ENCODE data around the gene TRPM6. TPM values are rescaled to one million over a fixed set of nuclear protein-coding genes. Genes with fewer than 3 reads are reported as not detected.

TRPM6 gene
- total RNA-seq, 4 donors from 2014 or later = 0.76 to 2.9 (median 2.3) TPM; not detected in 1

- Histone ChIP-seq H3K4me1 (no peaks in the 10 kb centered on the region), H3K27me3 (no peaks in the 10 kb centered on the region), H3K9me3 (no peaks in the 10 kb centered on the region), H3K36me3 (no peaks in the 10 kb centered on the region), H3K4me3 (no peak overlapping the region), H3K27ac (no peak overlapping the region)
- no peak for DNase-seq
- TF ChIP-seq POLR2A (IDR thresholded peaks at IDR 0.05) = no peak
- TF ChIP-seq, protein P1, sequence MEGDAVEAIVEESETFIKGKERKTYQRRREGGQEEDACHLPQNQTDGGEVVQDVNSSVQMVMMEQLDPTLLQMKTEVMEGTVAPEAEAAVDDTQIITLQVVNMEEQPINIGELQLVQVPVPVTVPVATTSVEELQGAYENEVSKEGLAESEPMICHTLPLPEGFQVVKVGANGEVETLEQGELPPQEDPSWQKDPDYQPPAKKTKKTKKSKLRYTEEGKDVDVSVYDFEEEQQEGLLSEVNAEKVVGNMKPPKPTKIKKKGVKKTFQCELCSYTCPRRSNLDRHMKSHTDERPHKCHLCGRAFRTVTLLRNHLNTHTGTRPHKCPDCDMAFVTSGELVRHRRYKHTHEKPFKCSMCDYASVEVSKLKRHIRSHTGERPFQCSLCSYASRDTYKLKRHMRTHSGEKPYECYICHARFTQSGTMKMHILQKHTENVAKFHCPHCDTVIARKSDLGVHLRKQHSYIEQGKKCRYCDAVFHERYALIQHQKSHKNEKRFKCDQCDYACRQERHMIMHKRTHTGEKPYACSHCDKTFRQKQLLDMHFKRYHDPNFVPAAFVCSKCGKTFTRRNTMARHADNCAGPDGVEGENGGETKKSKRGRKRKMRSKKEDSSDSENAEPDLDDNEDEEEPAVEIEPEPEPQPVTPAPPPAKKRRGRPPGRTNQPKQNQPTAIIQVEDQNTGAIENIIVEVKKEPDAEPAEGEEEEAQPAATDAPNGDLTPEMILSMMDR (IDR thresholded peaks at IDR 0.05) = no peak
- intact Hi-C loops (cut with DNase I; ENCODE audit: low total_unique reads) = no loop called here
Measured at GRCh38 chr9:74724317-74724716, 163.4 kb downstream of the TRPM6 start.

DNA sequence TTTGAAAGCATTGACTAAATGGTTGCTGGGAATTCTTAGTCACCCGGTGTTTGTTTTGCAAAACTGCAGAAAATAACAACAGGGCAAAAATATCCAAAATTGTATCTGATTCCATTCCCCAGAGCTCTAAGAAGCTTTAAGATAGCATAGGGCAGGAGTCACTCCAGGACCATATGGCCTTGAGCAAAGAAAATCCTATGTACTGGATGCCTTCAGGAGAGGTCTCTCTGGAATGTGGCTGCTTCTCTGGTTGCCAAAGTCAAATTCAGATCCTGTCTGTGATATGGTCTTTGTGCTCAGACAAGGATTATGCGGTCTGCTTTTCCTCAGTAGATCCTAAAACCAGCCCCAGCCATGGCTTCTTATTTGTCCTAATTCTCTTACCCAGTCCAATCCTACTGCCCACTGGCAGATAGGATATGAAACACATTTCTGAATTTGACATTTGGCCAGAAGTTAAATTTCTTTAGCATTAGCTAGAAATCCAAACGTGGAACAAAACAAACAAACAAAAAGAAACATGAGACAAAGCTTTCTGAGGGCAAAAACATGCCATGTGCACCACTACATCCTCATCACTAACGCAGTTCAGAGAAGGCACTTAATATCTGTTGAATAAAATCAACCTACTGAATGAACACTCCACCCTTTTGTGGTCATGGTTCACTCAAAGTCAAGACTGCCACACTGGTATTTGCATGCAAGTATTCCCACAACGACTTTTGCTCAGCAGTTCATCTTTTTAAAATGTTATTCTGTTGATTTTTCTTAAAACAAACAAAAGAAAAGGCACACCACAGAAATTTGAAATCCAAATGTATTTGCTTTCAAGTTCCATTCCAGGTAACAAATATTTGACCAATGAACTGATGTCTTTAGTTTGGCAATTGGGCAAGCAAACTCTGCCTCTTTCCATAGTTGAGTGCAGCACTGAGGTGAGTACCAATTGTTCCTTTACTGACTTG is 165.7 kb downstream of the TRPM6 start:
- no peak for TF ChIP-seq POLR2A (IDR thresholded peaks at IDR 0.05)
- TF ChIP-seq, protein P1 (IDR thresholded peaks at IDR 0.05) = no peak
- H3K27me3 ChIP-seq = no peaks in the 10 kb centered on the region
- no peaks in the 10 kb centered on the region for H3K36me3 ChIP-seq
- H3K27ac ChIP-seq = no peak overlapping the region
- no peak overlapping the region for H3K4me3 ChIP-seq
- intact Hi-C loops (cut with DNase I; ENCODE audit: low total_unique reads) = no loop called here
- H3K9me3 ChIP-seq = no peaks in the 10 kb centered on the region
- no peaks in the 10 kb centered on the region for H3K4me1 ChIP-seq
- DNase-seq = no peak

- H3K9me3 ChIP-seq = no peaks in the 10 kb centered on the region
- H3K27ac ChIP-seq = no peak overlapping the region
- H3K27me3 ChIP-seq = no peaks in the 10 kb centered on the region
- no peak for DNase-seq
- no peak overlapping the region for H3K4me3 ChIP-seq
- H3K36me3 ChIP-seq = no peaks in the 10 kb centered on the region
- no peak for TF ChIP-seq POLR2A (IDR thresholded peaks at IDR 0.05)
- TF ChIP-seq, protein P1 (IDR thresholded peaks at IDR 0.05) = no peak
- intact Hi-C loops (cut with DNase I; ENCODE audit: low total_unique reads) = no loop called here
- no peaks in the 10 kb centered on the region for H3K4me1 ChIP-seq
Measured at GRCh38 chr9:74719306-74719705, 168.4 kb downstream of the TRPM6 start.

DNA sequence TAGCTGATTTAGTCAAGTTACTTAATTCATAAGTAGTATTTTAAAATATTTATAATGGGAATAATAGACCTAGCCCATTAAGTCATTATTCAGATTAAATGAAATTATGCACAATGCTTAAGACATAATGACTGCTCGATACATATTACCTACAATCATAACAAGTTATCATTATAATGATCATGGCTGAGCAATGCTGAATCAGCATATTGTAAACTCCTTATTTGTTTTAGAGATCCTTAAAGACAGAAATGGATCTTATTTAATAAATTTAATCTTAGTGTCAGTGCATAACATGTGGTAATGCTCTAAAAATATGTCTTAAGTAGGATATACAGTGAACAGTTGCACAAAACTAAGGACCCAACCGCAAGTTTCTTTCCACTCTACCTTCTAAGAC is 169.0 kb downstream of the TRPM6 start:
- TF ChIP-seq, protein P1 (IDR thresholded peaks at IDR 0.05) = no peak
- no peak for TF ChIP-seq POLR2A (IDR thresholded peaks at IDR 0.05)
- intact Hi-C loops (cut with DNase I; ENCODE audit: low total_unique reads) = no loop called here
- H3K27me3 ChIP-seq = no peaks in the 10 kb centered on the region
- no peaks in the 10 kb centered on the region for H3K4me1 ChIP-seq
- no peak for DNase-seq
- no peaks in the 10 kb centered on the region for H3K9me3 ChIP-seq
- H3K36me3 ChIP-seq = no peaks in the 10 kb centered on the region
- no peak overlapping the region for H3K4me3 ChIP-seq
- H3K27ac ChIP-seq = no peak overlapping the region

DNA sequence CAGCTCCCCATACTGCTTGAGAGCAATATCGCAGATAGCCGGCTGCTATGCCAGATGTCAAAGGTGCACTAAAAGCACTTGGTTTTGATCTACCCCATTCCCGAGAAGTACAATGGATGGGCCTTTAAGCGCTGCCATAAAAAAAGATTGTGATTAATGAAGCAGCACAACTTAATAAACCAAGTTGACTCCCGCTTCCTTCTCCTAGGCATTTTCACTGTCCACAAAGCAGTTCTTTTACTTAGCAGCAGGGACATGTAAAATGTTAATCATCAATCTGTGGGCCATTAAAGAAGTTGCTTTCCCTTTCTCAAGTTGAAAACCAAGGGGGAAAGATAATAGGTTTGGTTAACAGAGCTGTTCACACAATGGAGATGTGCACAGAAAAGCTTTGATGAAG is 176.4 kb downstream of the TRPM6 start:
- Histone ChIP-seq H3K27me3 (no peaks in the 10 kb centered on the region), H3K9me3 (no peaks in the 10 kb centered on the region), H3K4me3 (no peak overlapping the region), H3K36me3 (no peaks in the 10 kb centered on the region), H3K4me1 (no peaks in the 10 kb centered on the region), H3K27ac (no peak overlapping the region)
- DNase-seq = no peak
- TF ChIP-seq, protein P1 (IDR thresholded peaks at IDR 0.05) = no peak
- TF ChIP-seq POLR2A (IDR thresholded peaks at IDR 0.05) = no peak
- intact Hi-C loops (cut with DNase I; ENCODE audit: low total_unique reads) = no loop called here
